ENCODE results near the gene FOXD4. TPM values are rescaled to one million over a fixed set of nuclear protein-coding genes. Genes with fewer than 3 reads are reported as not detected.
"Not testable (repeated sequence)": the region's sequence is repeated elsewhere in the genome, so short reads cannot be mapped to it uniquely, and the experiment has no call there.

Gene FOXD4
- polyA plus RNA-seq, 4 donors: 0.15 to 0.39 TPM; not detected in 2

DNA sequence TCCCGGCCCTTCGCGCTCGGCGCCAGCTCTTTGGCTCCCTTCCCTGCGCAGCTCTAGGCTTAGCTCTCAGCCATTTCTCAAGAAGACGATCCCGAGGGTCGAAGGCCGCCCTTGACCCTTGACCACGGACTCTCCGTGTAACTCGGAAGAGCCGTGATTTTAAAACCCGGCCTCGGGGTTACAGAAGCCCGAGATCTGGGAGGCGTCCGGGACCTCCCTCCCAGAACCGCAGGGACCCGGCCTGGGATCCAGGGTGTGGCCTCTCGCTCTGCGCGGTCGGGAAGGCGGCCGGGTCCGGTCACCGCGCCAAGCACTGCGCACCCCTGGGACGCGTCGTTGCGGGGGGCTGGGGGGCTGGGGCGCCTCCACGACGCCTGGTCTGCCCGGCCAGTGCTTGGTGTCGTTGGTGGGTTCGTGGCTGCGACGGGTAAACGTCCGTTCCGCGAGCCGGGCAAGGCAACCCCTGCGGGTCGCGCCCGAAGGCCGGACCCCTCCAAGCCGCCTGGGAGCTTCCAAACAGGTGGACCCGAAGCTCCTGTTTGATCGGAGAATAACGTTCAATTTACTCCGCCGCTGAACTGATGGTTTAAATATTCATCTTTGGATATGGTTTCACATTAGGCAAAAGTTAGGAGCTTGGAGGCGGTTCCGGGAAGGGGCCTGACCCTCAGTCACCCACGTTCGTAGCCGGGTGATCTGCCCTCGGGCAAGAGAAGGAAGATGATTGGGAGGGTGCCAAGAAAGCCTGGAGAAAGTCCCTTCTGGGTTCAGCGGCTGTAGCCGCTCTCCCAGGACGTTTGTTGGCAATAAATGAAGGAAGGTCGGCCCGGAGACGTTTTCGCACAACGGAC lies 3.7 kb downstream of the FOXD4 start:
- H3K27me3 ChIP-seq (ENCODE audit: control insufficient read depth in 3 of 3, insufficient read depth in 3 of 3, low read length in 3 of 3): peaks cover 0 to 40% (median 31%) of the 10 kb centered on the region in 3 donors
- peak overlapping the region in 2 of 3 donors; percentile 22 to 49 for H3K4me3 ChIP-seq (ENCODE audit: low read depth in 1 of 3, low read length in 3 of 3)
- H3K9me3 ChIP-seq (ENCODE audit: control insufficient read depth in 2 of 2, insufficient read depth in 1 of 2, low read depth in 1 of 2, low read length in 1 of 2); H3K36me3 ChIP-seq (ENCODE audit: control insufficient read depth in 3 of 3, insufficient read depth in 2 of 3, low read depth in 1 of 3, low read length in 3 of 3); FAIRE-seq; H3K27ac ChIP-seq (ENCODE audit: low read depth in 1 of 3, low read length in 2 of 3); H3K4me1 ChIP-seq (ENCODE audit: control insufficient read depth in 3 of 3, insufficient read depth in 2 of 3, low read depth in 1 of 3, low read length in 2 of 3): not testable (repeated sequence)
- peak in 1 of 2 donors; percentile 50 for DNase-seq
- WGBS, 3 donors: 1 to 4% (median 3%) methylated on average over 55 to 73 of the region's 73 CpGs

GRCh38 chr9:113468-114266 lies 4.5 kb downstream of the FOXD4 start:
- 1 to 2% (median 2%) methylated on average over 66 to 111 of the region's 111 CpGs for WGBS, 3 donors
- DNase-seq: peak in 1 of 2 donors; percentile 63
- H3K27ac ChIP-seq (ENCODE audit: low read depth in 1 of 3, low read length in 2 of 3); H3K9me3 ChIP-seq (ENCODE audit: control insufficient read depth in 2 of 2, insufficient read depth in 1 of 2, low read depth in 1 of 2, low read length in 1 of 2); H3K4me1 ChIP-seq (ENCODE audit: control insufficient read depth in 3 of 3, insufficient read depth in 2 of 3, low read depth in 1 of 3, low read length in 2 of 3); FAIRE-seq; H3K36me3 ChIP-seq (ENCODE audit: control insufficient read depth in 3 of 3, insufficient read depth in 2 of 3, low read depth in 1 of 3, low read length in 3 of 3): not testable (repeated sequence)
- peak overlapping the region in 2 of 3 donors; percentile 22 to 49 for H3K4me3 ChIP-seq (ENCODE audit: low read depth in 1 of 3, low read length in 3 of 3)
- H3K27me3 ChIP-seq (ENCODE audit: control insufficient read depth in 3 of 3, insufficient read depth in 3 of 3, low read length in 3 of 3): peaks cover 0 to 46% (median 33%) of the 10 kb centered on the region in 3 donors

GRCh38 chr9:112589-113467 lies 5.4 kb downstream of the FOXD4 start:
- H3K27me3 ChIP-seq (ENCODE audit: control insufficient read depth in 3 of 3, insufficient read depth in 3 of 3, low read length in 3 of 3): peaks cover 0 to 40% (median 31%) of the 10 kb centered on the region in 3 donors
- WGBS, 3 donors: 6 to 16% (median 10%) methylated on average over 27 to 55 of the region's 55 CpGs
- peak in 1 of 2 donors; percentile 45 for DNase-seq
- H3K27ac ChIP-seq (ENCODE audit: low read depth in 1 of 3, low read length in 2 of 3); FAIRE-seq; H3K4me1 ChIP-seq (ENCODE audit: control insufficient read depth in 3 of 3, insufficient read depth in 2 of 3, low read depth in 1 of 3, low read length in 2 of 3); H3K4me3 ChIP-seq (ENCODE audit: low read depth in 1 of 3, low read length in 3 of 3); H3K36me3 ChIP-seq (ENCODE audit: control insufficient read depth in 3 of 3, insufficient read depth in 2 of 3, low read depth in 1 of 3, low read length in 3 of 3); H3K9me3 ChIP-seq (ENCODE audit: control insufficient read depth in 2 of 2, insufficient read depth in 1 of 2, low read depth in 1 of 2, low read length in 1 of 2): not testable (repeated sequence)

DNA sequence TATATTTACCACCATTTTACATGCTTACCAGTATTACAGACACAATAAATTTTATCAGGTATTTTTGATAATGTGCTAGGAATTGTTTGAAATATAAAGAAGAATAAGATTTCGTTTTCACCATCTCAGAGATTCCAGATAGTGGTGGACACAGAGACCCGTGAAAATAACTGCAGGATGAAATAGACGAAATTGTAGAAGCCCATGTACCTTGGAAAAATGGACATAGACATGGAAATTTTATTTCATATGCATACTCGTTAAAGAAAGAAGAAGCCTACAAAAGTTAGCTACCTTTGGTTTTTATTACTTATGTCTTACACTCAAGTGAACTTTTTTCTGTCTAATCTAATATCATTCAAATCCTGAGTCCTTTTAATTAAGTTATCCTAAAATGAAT lies 7.5 kb downstream of the FOXD4 start:
- H3K36me3 ChIP-seq (ENCODE audit: control insufficient read depth in 3 of 3, insufficient read depth in 2 of 3, low read depth in 1 of 3, low read length in 3 of 3); H3K27ac ChIP-seq (ENCODE audit: low read depth in 1 of 3, low read length in 2 of 3); H3K9me3 ChIP-seq (ENCODE audit: control insufficient read depth in 2 of 2, insufficient read depth in 1 of 2, low read depth in 1 of 2, low read length in 1 of 2); H3K4me1 ChIP-seq (ENCODE audit: control insufficient read depth in 3 of 3, insufficient read depth in 2 of 3, low read depth in 1 of 3, low read length in 2 of 3); DNase-seq; H3K4me3 ChIP-seq (ENCODE audit: low read depth in 1 of 3, low read length in 3 of 3); FAIRE-seq: not testable (repeated sequence)
- peaks cover 0 to 30% (median 25%) of the 10 kb centered on the region in 3 donors for H3K27me3 ChIP-seq (ENCODE audit: control insufficient read depth in 3 of 3, insufficient read depth in 3 of 3, low read length in 3 of 3)
- WGBS, 3 donors: 20 to 28% (median 24%) methylated on average over 3 to 4 of the region's 4 CpGs

DNA sequence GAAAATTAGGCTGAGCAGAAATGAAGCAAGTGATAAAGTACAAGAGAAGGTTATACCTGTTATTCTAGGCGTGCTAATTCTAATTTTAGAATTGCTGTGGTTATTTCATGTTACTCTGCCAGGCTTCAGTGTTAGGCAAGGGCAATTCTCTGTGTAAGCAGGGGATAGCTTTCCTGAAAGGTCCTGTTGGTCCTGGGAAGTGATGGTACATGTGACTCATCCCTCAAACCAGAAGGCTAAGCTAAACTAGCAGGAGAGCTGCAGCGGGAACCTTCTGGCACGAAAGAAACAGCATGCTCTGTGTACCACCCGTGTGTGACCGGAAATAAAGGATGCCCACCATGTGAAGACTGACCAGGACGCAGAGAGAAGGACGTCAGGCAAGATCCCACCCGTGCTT lies 8.7 kb downstream of the FOXD4 start:
- 28 to 48% (median 36%) methylated on average over 4 to 6 of the region's 8 CpGs for WGBS, 3 donors
- H3K4me1 ChIP-seq (ENCODE audit: control insufficient read depth in 3 of 3, insufficient read depth in 2 of 3, low read depth in 1 of 3, low read length in 2 of 3); DNase-seq; FAIRE-seq; H3K4me3 ChIP-seq (ENCODE audit: low read depth in 1 of 3, low read length in 3 of 3); H3K9me3 ChIP-seq (ENCODE audit: control insufficient read depth in 2 of 2, insufficient read depth in 1 of 2, low read depth in 1 of 2, low read length in 1 of 2); H3K36me3 ChIP-seq (ENCODE audit: control insufficient read depth in 3 of 3, insufficient read depth in 2 of 3, low read depth in 1 of 3, low read length in 3 of 3); H3K27ac ChIP-seq (ENCODE audit: low read depth in 1 of 3, low read length in 2 of 3): not testable (repeated sequence)
- H3K27me3 ChIP-seq (ENCODE audit: control insufficient read depth in 3 of 3, insufficient read depth in 3 of 3, low read length in 3 of 3): peaks cover 0 to 22% (median 18%) of the 10 kb centered on the region in 3 donors

- not testable (repeated sequence) for H3K36me3 ChIP-seq (ENCODE audit: control insufficient read depth in 3 of 3, insufficient read depth in 2 of 3, low read depth in 1 of 3, low read length in 3 of 3); H3K4me1 ChIP-seq (ENCODE audit: control insufficient read depth in 3 of 3, insufficient read depth in 2 of 3, low read depth in 1 of 3, low read length in 2 of 3); DNase-seq; FAIRE-seq; H3K4me3 ChIP-seq (ENCODE audit: low read depth in 1 of 3, low read length in 3 of 3); H3K9me3 ChIP-seq (ENCODE audit: control insufficient read depth in 2 of 2, insufficient read depth in 1 of 2, low read depth in 1 of 2, low read length in 1 of 2); H3K27ac ChIP-seq (ENCODE audit: low read depth in 1 of 3, low read length in 2 of 3)
- H3K27me3 ChIP-seq (ENCODE audit: control insufficient read depth in 3 of 3, insufficient read depth in 3 of 3, low read length in 3 of 3): peaks cover 0 to 16% (median 14%) of the 10 kb centered on the region in 3 donors
- 22 to 24% (median 23%) methylated on average over 18 to 21 of the region's 22 CpGs for WGBS, 3 donors
Observed at GRCh38 chr9:108742-109495, 9.3 kb downstream of the FOXD4 start.

DNA sequence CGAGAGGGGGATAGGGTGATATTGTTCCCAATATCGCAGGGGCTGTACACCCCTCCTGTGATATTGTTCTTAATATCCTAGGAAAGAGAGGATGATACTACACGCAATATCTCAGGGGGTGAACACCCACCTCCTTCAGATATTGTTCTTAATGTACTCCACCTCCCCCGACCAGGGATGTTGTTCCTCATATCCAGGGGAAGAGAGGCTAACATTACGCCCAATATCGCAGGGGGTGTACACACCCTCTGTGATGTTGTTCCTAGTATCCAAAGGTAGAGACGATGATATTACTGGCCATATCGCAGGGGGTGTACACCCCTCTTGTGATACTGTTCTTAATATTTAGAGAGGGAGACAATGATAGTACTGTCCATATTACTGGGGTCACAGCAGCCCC lies 12.2 kb downstream of the FOXD4 start:
- DNase-seq; H3K4me1 ChIP-seq (ENCODE audit: control insufficient read depth in 3 of 3, insufficient read depth in 2 of 3, low read depth in 1 of 3, low read length in 2 of 3); H3K9me3 ChIP-seq (ENCODE audit: control insufficient read depth in 2 of 2, insufficient read depth in 1 of 2, low read depth in 1 of 2, low read length in 1 of 2); H3K27me3 ChIP-seq (ENCODE audit: control insufficient read depth in 3 of 3, insufficient read depth in 3 of 3, low read length in 3 of 3); H3K36me3 ChIP-seq (ENCODE audit: control insufficient read depth in 3 of 3, insufficient read depth in 2 of 3, low read depth in 1 of 3, low read length in 3 of 3); FAIRE-seq; H3K4me3 ChIP-seq (ENCODE audit: low read depth in 1 of 3, low read length in 3 of 3); H3K27ac ChIP-seq (ENCODE audit: low read depth in 1 of 3, low read length in 2 of 3): not testable (repeated sequence)
- WGBS, 3 donors: 76 to 80% (median 79%) methylated on average over 8 of the region's 8 CpGs

Measured in small intestine (tissue), 7 donors.